HUES48 (cell line): ENCODE measurements around the gene BANF2.

ENCODE experiments used
- H3K27ac ChIP-seq: one replicate; pipeline ENCODE4 v1.7.0; 2013; ENCODE audit warnings: low read depth, low read length, inconsistent platforms
- H3K27me3 ChIP-seq: 2 replicates; pipeline ENCODE4 v1.6.1; 2013; ENCODE audit warnings: mild to moderate bottlenecking, low read length; ENCODE audit not compliant: control insufficient read depth, insufficient read depth
- H3K36me3 ChIP-seq: 2 replicates; pipeline ENCODE4 v1.6.1; 2013; ENCODE audit warnings: low read length; ENCODE audit not compliant: control insufficient read depth, insufficient read depth
- H3K4me1 ChIP-seq: 2 replicates; pipeline ENCODE4 v1.6.1; 2013; ENCODE audit warnings: mild to moderate bottlenecking, low read length; ENCODE audit not compliant: control insufficient read depth, insufficient read depth
- H3K4me3 ChIP-seq: 2 replicates; pipeline ENCODE4 v1.5.1; 2013; ENCODE audit warnings: mild to moderate bottlenecking, low read depth, low read length
- H3K9ac ChIP-seq: 2 replicates; pipeline ENCODE4 v1.6.1; 2013; ENCODE audit warnings: mild to moderate bottlenecking, low read depth, low read length, moderate library complexity
- H3K9me3 ChIP-seq: 2 replicates; pipeline ENCODE4 v1.6.1; 2013; ENCODE audit warnings: low read length; ENCODE audit not compliant: control insufficient read depth, insufficient read depth

Gene BANF2

DNA sequence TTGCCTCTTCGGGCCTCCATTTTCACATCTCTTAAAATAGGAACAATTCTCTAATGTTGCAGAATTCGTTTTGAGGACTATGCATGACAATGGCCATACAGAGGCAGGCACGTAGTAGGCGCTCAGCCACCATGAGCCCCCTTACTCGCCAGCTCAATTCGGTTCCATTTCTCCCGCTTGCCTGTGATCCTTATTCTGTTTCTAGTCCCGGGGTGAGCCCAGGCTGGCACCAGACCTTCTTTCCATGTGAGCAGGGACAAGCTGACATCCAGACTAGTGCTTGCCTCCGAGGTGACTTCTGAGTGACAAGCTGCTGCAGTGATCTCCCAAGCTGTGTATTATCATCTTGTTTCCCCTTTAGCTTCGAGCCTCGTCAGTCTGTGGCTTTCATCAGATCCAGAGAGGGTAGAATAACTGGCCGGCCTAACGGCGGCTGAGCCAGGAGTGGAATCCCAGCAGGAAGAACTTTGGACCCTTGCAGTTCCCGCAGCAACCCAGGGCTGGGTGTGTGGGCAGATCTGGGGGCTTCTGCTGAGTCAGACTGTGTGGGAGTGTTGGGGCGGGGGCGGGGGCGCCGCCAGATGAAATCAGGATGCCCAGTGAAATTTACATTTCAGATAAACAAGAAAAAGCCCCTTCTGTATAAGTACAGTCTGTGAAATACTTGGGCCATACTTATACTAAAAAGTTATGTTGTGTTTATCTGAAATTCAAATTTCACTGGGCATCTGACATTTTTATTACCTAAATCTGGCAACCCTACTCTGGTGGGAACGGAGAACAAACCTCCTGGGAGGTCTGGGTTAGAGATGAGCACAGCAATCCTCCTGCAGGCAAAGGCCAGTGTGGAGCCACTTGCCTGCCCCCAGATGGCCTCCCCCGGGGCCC lies 10.9 kb downstream of the BANF2 start:
- no peaks in the 10 kb centered on the region for H3K9me3 ChIP-seq
- no peaks in the 10 kb centered on the region for H3K27me3 ChIP-seq
- no peak overlapping the region for H3K4me3 ChIP-seq
- H3K27ac ChIP-seq: peak overlapping the region; percentile 25
- no peaks in the 10 kb centered on the region for H3K36me3 ChIP-seq
- no peak overlapping the region for H3K9ac ChIP-seq
- peaks cover 19% of the 10 kb centered on the region for H3K4me1 ChIP-seq

DNA sequence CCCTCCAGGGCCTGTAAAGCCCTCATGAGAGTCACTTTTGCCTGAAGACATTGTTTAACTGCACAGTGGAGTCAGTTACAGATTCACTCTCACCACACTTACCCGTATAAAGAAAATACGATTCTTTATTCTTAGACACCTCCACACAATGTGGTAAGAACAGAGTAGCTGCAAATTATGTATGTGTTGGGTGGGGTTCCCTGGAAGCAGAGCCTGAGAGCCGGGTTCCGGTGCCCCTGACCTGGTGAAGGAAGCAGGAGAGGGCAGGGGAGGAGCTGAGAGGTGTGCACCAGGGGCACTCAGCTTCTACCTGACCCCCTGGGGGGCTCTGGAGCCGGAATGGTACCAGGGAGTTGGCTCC lies 11.5 kb downstream of the BANF2 start:
- H3K4me1 ChIP-seq: peaks cover 19% of the 10 kb centered on the region
- H3K27ac ChIP-seq: peak overlapping the region; percentile 25
- H3K9me3 ChIP-seq: no peaks in the 10 kb centered on the region
- H3K9ac ChIP-seq: no peak overlapping the region
- H3K4me3 ChIP-seq: no peak overlapping the region
- no peaks in the 10 kb centered on the region for H3K27me3 ChIP-seq
- no peaks in the 10 kb centered on the region for H3K36me3 ChIP-seq

DNA sequence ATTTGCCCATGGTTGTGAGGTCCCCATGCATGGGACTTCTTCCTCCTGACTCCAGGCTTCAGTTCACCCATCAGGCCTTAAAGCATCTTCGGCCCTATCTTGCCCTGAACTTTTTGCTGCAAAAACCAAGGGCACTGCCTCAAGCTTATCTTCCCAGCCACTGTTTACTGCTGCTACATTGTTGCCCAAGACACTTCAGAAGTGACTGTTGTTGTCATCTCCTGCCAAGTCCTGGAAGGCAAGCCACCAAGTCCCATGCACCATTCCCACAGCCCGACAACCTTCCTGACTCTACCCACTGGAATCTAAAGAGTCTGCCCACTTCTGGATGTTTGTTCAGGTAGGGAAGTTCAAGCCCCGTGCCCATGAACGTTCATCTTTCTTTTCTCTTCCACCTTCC lies 12.4 kb downstream of the BANF2 start:
- Histone ChIP-seq H3K4me1 (peaks cover 19% of the 10 kb centered on the region), H3K27ac (no peak overlapping the region), H3K27me3 (no peaks in the 10 kb centered on the region), H3K4me3 (no peak overlapping the region), H3K36me3 (no peaks in the 10 kb centered on the region), H3K9me3 (no peaks in the 10 kb centered on the region), H3K9ac (no peak overlapping the region)

DNA sequence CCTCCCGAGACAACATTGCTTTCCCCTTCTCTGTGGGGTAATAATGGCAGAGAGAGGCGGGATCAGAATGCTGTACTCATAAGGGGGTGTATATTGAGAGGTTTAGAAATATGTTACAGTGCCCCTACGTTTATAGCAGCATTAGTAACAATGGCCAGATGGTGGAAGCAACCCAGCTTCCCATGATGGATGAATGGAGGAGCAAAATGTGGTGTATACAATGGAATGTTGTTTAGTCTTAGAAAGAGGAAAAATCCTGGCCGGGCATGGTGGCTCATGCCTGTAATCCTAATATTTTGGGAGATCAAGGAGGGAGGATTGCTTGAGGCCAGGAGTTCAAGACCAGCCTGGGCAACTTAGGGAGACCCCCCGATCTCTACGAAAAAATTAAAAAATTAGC lies 12.9 kb downstream of the BANF2 start:
- H3K36me3 ChIP-seq: no peaks in the 10 kb centered on the region
- no peak overlapping the region for H3K4me3 ChIP-seq
- H3K9me3 ChIP-seq: no peaks in the 10 kb centered on the region
- peaks cover 19% of the 10 kb centered on the region for H3K4me1 ChIP-seq
- H3K9ac ChIP-seq: no peak overlapping the region
- H3K27me3 ChIP-seq: no peaks in the 10 kb centered on the region
- H3K27ac ChIP-seq: no peak overlapping the region

DNA sequence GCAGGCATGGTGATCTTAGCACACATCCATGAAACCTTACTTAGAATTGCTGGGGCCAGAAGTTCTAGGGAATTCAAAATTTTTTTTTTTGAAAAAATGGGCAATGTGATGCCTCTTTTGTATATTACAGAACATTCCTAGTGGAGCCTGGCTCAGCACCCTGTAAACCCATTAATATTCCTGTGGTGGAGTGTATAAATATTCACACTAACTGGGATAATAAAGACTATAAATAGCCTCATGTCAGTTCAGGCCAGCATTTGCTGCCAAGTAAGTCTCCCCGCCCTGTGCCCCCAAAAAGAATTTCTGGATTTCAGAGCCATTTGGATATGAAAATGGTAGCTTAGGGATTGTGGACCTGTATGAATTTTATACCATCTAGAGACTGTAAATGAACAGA lies 14.8 kb downstream of the BANF2 start:
- Histone ChIP-seq H3K36me3 (no peaks in the 10 kb centered on the region), H3K9me3 (no peaks in the 10 kb centered on the region), H3K4me3 (no peak overlapping the region), H3K4me1 (peaks cover 19% of the 10 kb centered on the region), H3K9ac (no peak overlapping the region), H3K27me3 (no peaks in the 10 kb centered on the region), H3K27ac (no peak overlapping the region)

DNA sequence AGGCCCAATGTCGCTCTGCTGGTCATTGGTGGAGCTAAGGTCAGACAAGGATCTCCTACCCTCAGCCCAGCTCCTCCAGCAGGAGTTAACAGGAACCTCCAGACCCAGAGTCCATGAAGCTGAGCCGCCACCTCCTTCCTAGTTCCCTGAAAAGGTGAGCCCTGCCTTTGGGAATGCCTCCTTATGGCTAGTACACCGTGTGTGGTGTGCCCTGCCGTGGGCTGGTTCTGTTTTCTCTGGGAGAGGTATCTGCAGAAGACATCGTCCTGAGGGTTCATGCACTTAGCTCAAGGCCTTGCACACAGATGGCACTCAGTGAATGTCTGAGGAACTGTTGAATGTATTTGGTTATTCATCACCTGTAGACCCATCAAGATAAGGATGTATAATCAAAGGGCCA lies 15.3 kb downstream of the BANF2 start:
- Histone ChIP-seq H3K36me3 (no peaks in the 10 kb centered on the region), H3K4me1 (peaks cover 16% of the 10 kb centered on the region), H3K27me3 (no peaks in the 10 kb centered on the region), H3K27ac (no peak overlapping the region), H3K4me3 (no peak overlapping the region), H3K9me3 (no peaks in the 10 kb centered on the region), H3K9ac (no peak overlapping the region)

DNA sequence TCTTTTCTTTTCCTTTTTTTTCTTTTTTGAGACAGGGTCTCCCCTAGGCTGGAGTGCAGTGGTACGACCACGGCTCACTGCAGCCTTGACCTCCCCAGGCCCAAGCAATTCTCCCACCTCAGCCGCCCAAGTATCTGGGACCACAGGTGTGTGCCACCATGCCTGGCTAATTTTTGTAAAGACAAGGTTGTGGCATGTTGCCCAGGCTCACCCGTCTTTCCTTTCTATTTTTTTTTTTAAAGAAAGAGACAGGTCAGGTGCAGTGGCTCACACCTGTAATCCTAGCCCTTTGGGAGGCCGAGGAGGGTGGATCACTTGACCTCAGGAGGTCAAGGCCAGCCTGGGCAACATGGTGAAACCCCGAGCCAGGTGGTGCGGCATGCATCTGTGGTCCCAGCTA lies 16.6 kb downstream of the BANF2 start:
- Histone ChIP-seq H3K9ac (no peak overlapping the region), H3K27ac (no peak overlapping the region), H3K27me3 (no peaks in the 10 kb centered on the region), H3K9me3 (no peaks in the 10 kb centered on the region), H3K4me1 (peaks cover 3% of the 10 kb centered on the region), H3K4me3 (no peak overlapping the region), H3K36me3 (no peaks in the 10 kb centered on the region)

DNA sequence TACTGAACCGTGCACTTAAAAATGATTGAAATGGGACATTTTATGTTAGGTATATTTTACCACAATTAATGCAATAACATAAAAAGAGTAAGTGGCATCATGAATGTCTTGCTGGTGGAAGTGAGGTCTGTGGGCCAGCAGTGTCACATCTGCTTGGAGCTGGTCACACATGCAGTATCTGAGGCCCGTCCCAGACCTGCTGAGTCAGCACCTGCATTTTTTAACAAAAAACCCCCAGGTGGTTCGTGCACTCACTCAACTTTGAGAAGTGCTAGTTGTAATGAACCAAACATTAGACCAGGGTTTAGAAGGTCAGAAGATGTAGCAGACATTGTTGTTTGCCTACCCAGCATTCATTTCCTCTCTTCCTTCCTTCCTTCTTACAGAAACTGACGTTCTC lies 21.0 kb downstream of the BANF2 start:
- H3K4me1 ChIP-seq: no peaks in the 10 kb centered on the region

DNA sequence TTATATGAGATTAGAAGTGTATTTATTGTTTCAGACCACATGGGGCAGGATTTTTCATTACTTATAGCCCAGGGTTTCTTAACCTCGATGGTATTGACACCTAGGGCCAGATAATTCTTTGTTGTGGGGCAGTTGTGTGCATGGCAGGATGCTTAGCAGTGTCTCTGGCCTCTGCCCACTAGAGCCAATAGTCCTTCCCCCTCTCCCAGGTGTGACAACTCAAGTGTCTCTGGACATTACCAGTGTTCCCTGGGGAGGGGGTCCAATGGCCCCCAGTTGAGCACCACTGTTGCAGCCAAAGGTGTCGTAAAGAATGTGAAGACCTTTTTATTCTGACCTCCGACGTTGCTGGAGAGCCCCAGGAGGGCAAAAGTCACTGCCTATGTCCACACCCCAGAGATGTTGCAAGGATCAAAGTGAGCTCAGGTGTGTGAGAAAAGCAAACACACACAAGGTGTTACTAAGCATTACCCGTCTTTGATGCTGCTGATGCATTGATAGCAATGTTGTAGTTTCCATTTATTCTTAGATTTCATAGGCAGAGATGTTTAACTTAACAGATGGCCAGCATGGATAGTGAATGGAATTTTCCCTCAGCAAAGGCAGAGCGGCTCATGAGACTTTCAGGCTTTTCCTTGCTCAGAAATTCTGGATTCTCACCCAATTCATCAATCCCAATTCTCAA lies 22.2 kb downstream of the BANF2 start:
- Histone ChIP-seq H3K27ac (no peak overlapping the region), H3K36me3 (no peaks in the 10 kb centered on the region)

More for the DNA sequence above, 21.0 kb downstream of the BANF2 start:
- H3K27ac ChIP-seq: no peak overlapping the region
- H3K4me3 ChIP-seq: no peak overlapping the region
- H3K9me3 ChIP-seq: no peaks in the 10 kb centered on the region
- no peak overlapping the region for H3K9ac ChIP-seq
- no peaks in the 10 kb centered on the region; the same call in 1 of the 2 replicates for H3K27me3 ChIP-seq
- no peaks in the 10 kb centered on the region for H3K36me3 ChIP-seq

DNA sequence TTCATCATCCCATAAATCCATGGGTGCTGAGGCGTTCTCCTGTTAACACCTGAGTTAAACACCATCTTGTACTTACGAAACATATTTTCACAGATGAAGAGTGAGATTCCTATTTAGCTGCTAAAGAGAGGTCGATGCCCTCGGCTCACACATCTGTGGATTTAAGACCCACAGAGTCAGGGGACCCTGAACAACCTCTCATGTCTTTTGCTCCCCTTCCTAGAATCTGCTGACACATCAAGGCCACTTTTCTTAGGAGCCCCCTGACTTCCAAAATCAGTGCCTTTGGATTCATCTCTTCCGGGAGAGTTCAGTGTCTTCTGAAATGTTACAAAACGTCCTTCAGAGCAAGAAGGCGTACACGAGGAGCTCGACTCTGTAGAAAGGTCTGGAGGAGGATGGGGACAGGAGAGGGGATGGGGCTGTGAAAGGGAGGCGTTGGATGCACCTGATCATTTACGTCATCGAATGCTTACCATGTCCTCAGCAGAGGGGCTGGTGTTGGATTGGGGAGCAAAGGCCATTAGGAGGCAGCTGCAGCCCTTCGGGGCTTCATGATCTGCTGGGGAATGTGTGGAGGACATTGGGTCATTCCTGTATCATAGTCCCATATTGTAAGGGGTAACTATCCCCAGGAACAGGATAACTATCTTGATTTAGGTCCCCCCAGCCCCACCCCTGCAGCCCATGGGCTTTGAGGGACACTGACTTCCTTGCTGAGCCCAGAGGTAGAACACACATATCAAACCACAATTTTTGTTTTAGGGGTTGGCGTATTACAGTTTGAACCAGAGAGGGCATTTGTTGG lies 22.9 kb downstream of the BANF2 start:
- Histone ChIP-seq H3K36me3 (no peaks in the 10 kb centered on the region), H3K27ac (no peak overlapping the region), H3K4me3 (no peak overlapping the region), H3K27me3 (no peaks in the 10 kb centered on the region; the same call in 1 of the 2 replicates), H3K9me3 (no peaks in the 10 kb centered on the region), H3K4me1 (no peaks in the 10 kb centered on the region), H3K9ac (no peak overlapping the region)

More for the DNA sequence above, 22.2 kb downstream of the BANF2 start:
- no peaks in the 10 kb centered on the region; the same call in 1 of the 2 replicates for H3K27me3 ChIP-seq
- no peaks in the 10 kb centered on the region for H3K4me1 ChIP-seq
- H3K4me3 ChIP-seq: no peak overlapping the region
- H3K9ac ChIP-seq: no peak overlapping the region
- H3K9me3 ChIP-seq: no peaks in the 10 kb centered on the region
